HepG2 (cell line): ENCODE results near the gene WIPF2. TPM values are rescaled to one million over a fixed set of nuclear protein-coding genes. Genes with fewer than 3 reads are reported as not detected.

ENCODE experiments used
- ATAC-seq: fragments of 200-7000 bp; cut with Tn5 transposase; 3 replicates; pipeline ENCODE4 v1.9.1; 2020; ENCODE audit warnings: mild to moderate bottlenecking, moderate library complexity
- BruUV-seq: library from RNA; stranded (reverse); fragments of 400-500 nt; replicated peaks from 2 replicates; lab custom pipeline; 2021; lab: Mats Ljungman, UMichigan
- CTCF ChIA-PET: fragments of 300-600 bp; formaldehyde crosslinking; extraction: SDS; loops from one replicate; lab custom pipeline; 2021; ENCODE audit warnings: low total read pairs, inconsistent platforms, low intra/inter-chr PET ratio; lab: Yijun Ruan, JAX
- POLR2A ChIA-PET: fragments of 350-600 bp; sonication (Branson Sonifier 250); formaldehyde crosslinking; loops from one replicate; lab custom pipeline; 2020; ENCODE audit warnings: antibody characterized with exemption, inconsistent platforms; lab: Yijun Ruan, JAX
- DNase-seq: peaks from one replicate; pipeline ENCODE4 v3.0.0-alpha.2; 2015; ENCODE audit warnings: low spot score
- FAIRE-seq: peaks from 3 replicates; lab custom pipeline; 2011; peaks lifted over from hg19 to GRCh38; lab: Jason Lieb, UNC
- H2AFZ ChIP-seq: one replicate; pipeline ENCODE4 v1.6.1; 2011; ENCODE audit warnings: low read length, inconsistent platforms
- H3K27ac ChIP-seq: fragments of 300-600 bp; 3 replicates; pipeline ENCODE4 v1.8.0; 2011; ENCODE audit warnings: mixed run types, mild to moderate bottlenecking, mixed read lengths, low read length, inconsistent platforms; ENCODE audit not compliant: insufficient read depth; ENCODE audit errors: extremely low read length
- H3K27me3 ChIP-seq, 2 experiments: fragments of 200-600 bp in 1 of 2; 2 replicates in 1 of 2; 3 replicates in 1 of 2; pipeline versions ENCODE4 v1.6.0 to v1.8.0; 2011; ENCODE audit warnings: low read length in 2 of 2, mild to moderate bottlenecking in 2 of 2, moderate library complexity in 2 of 2, inconsistent platforms in 1 of 2; ENCODE audit not compliant: insufficient read depth in 2 of 2, control insufficient read depth in 1 of 2
- H3K36me3 ChIP-seq, 2 experiments: fragments of 200-600 bp in 1 of 2; replicated peaks in 1 of 2; 2 replicates in 1 of 2; 3 replicates in 1 of 2; pipeline versions ENCODE4 v1.5.1 to v1.8.0; 2011; ENCODE audit warnings: low read length in 2 of 2, inconsistent platforms in 1 of 2; ENCODE audit not compliant: insufficient read depth in 2 of 2, control insufficient read depth in 1 of 2
- H3K4me1 ChIP-seq: 2 replicates; pipeline ENCODE4 v1.5.1; 2012; ENCODE audit warnings: low read length, inconsistent platforms; ENCODE audit not compliant: insufficient read depth
- H3K4me2 ChIP-seq: 2 replicates; pipeline ENCODE4 v1.6.0; 2011; ENCODE audit warnings: low read depth, low read length, inconsistent platforms
- H3K4me3 ChIP-seq, 3 experiments: fragments of 200-600 bp in 1 of 3; sonication (generic), shearing (Covaris generic) in 1 of 3; replicated peaks in 1 of 3; 2 replicates each; pipeline ENCODE4 v1.5.1; 2011 to 2016; ENCODE audit warnings: low read length in 3 of 3, inconsistent platforms in 2 of 3, low read depth in 2 of 3, mild to moderate bottlenecking in 2 of 3, control low read depth in 1 of 3, mixed read lengths in 1 of 3; ENCODE audit not compliant: insufficient read depth in 1 of 3
- H3K79me2 ChIP-seq: one replicate; pipeline ENCODE4 v1.6.1; 2011; ENCODE audit warnings: low read length, inconsistent platforms; ENCODE audit not compliant: insufficient read depth
- H3K9ac ChIP-seq: 2 replicates; pipeline ENCODE4 v1.6.0; 2011; ENCODE audit warnings: mild to moderate bottlenecking, low read depth, low read length, inconsistent platforms; ENCODE audit not compliant: insufficient read depth
- H3K9me3 ChIP-seq: 2 replicates; pipeline ENCODE4 v1.5.1; 2012; ENCODE audit warnings: mild to moderate bottlenecking, low read length
- H4K20me1 ChIP-seq: 2 replicates; pipeline ENCODE4 v1.6.0; 2011; ENCODE audit warnings: inconsistent platforms, mild to moderate bottlenecking, low read length, moderate library complexity; ENCODE audit not compliant: insufficient read depth
- ATM ChIP-seq: fragments of 450-650 bp; IDR thresholded peaks from 2 replicates; pipeline ENCODE4 v1.7.1; 2017; ENCODE audit warnings: mild to moderate bottlenecking, borderline replicate concordance
- DBP ChIP-seq: sonication (generic); formaldehyde crosslinking; IDR thresholded peaks from 2 replicates; pipeline ENCODE4 v1.4.0; 2020; ENCODE audit warnings: missing genetic modification reagents; ENCODE audit errors: not compliant biosample characterization
- FOXK2 ChIP-seq: fragments of 450-650 bp; IDR thresholded peaks from 2 replicates; pipeline ENCODE4 v1.6.1; 2016
- GFI1 ChIP-seq: sonication (generic); formaldehyde crosslinking; IDR thresholded peaks from 2 replicates; pipeline ENCODE4 v1.5.0; 2020; ENCODE audit warnings: missing genetic modification reagents, mild to moderate bottlenecking, borderline replicate concordance
- IRF2 ChIP-seq: IDR thresholded peaks from 2 replicates; pipeline ENCODE4 v1.6.1; 2018; ENCODE audit warnings: missing genetic modification reagents, missing compliant biosample characterization
- MYNN ChIP-seq: sonication (generic); formaldehyde crosslinking; IDR thresholded peaks from 2 replicates; pipeline ENCODE4 v1.4.0; 2020; ENCODE audit warnings: mild to moderate bottlenecking, low read depth, missing genetic modification reagents
- NFKB2 ChIP-seq: sonication (generic); formaldehyde crosslinking; IDR thresholded peaks from 2 replicates; pipeline ENCODE4 v1.4.0; 2020; ENCODE audit warnings: missing genetic modification reagents, borderline replicate concordance
- NFYC ChIP-seq: IDR thresholded peaks from 2 replicates; pipeline ENCODE4 v1.6.1; 2016; ENCODE audit warnings: missing genetic modification reagents, missing compliant biosample characterization
- PCBP1 ChIP-seq: fragments of 200-400 bp; formaldehyde crosslinking; IDR thresholded peaks from 2 replicates; pipeline ENCODE4 v1.6.1; 2017; ENCODE audit warnings: mild to moderate bottlenecking, low read depth, low read length, borderline replicate concordance
- REXO4 ChIP-seq: sonication (generic); formaldehyde crosslinking; IDR thresholded peaks from 2 replicates; pipeline ENCODE4 v1.8.0; 2022; ENCODE audit warnings: missing genetic modification reagents, mild to moderate bottlenecking, borderline replicate concordance
- SMARCE1 ChIP-seq: fragments of 450-650 bp; IDR thresholded peaks from 2 replicates; pipeline ENCODE4 v1.6.1; 2017; ENCODE audit warnings: borderline replicate concordance
- SOX13 ChIP-seq, 3 experiments: fragments of 450-650 bp in 1 of 3; sonication (generic) in 1 of 3; formaldehyde crosslinking in 1 of 3; IDR thresholded peaks in 2 of 3; conservative IDR thresholded peaks in 1 of 3; 2 replicates each; pipeline versions ENCODE4 v1.5.0 to v1.6.1; 2016 to 2020; ENCODE audit warnings: antibody characterized with exemption in 1 of 3, mild to moderate bottlenecking in 1 of 3, missing compliant biosample characterization in 1 of 3, missing genetic modification reagents in 1 of 3, moderate library complexity in 1 of 3
- TCF7 ChIP-seq: sonication (generic); IDR thresholded peaks from 2 replicates; pipeline ENCODE4 v1.6.1; 2016; ENCODE audit warnings: antibody characterized with exemption, low read depth
- ZBTB1 ChIP-seq: sonication (generic); formaldehyde crosslinking; IDR thresholded peaks from 2 replicates; pipeline ENCODE4 v1.4.0; 2020; ENCODE audit warnings: missing genetic modification reagents, borderline replicate concordance
- ZBTB2 ChIP-seq: sonication (generic); formaldehyde crosslinking; IDR thresholded peaks from 2 replicates; pipeline ENCODE4 v1.8.0; 2022; ENCODE audit warnings: low read depth, missing genetic modification reagents
- ZBTB7A ChIP-seq: sonication (generic); formaldehyde crosslinking; IDR thresholded peaks from 2 replicates; pipeline ENCODE4 v1.8.0; 2022; ENCODE audit warnings: mild to moderate bottlenecking, missing genetic modification reagents
- ZNF225 ChIP-seq: sonication (generic); formaldehyde crosslinking; IDR thresholded peaks from 2 replicates; pipeline ENCODE4 v1.4.0; 2020; ENCODE audit warnings: mild to moderate bottlenecking, missing genetic modification reagents
- ZNF335 ChIP-seq: sonication (generic); formaldehyde crosslinking; IDR thresholded peaks from 2 replicates; pipeline ENCODE4 v1.4.0; 2020; ENCODE audit warnings: missing genetic modification reagents
- ZNF431 ChIP-seq: sonication (generic); formaldehyde crosslinking; IDR thresholded peaks from 2 replicates; pipeline ENCODE4 v1.9.0; 2022; ENCODE audit warnings: missing genetic modification reagents, low read depth, mild to moderate bottlenecking, borderline replicate concordance
- ZNF432 ChIP-seq: sonication (generic); formaldehyde crosslinking; IDR thresholded peaks from 2 replicates; pipeline ENCODE4 v1.5.0; 2020; ENCODE audit warnings: missing genetic modification reagents, mild to moderate bottlenecking, borderline replicate concordance
- ZNF740 ChIP-seq: sonication (generic); formaldehyde crosslinking; IDR thresholded peaks from 2 replicates; pipeline ENCODE4 v1.4.0; 2020; ENCODE audit warnings: missing genetic modification reagents
- ZSCAN20 ChIP-seq: sonication (generic); formaldehyde crosslinking; IDR thresholded peaks from 2 replicates; pipeline ENCODE4 v1.4.0; 2020; ENCODE audit warnings: missing genetic modification reagents, mild to moderate bottlenecking, borderline replicate concordance
- WGBS: methylation state at CpG from one replicate; pipeline ENCODE4 v1.1.6; 2017; ENCODE audit warnings: low lambda C conversion rate; 5-methylcytosine and 5-hydroxymethylcytosine counted together
- in situ Hi-C: cut with HindIII; loops from 2 replicates; pipeline ENCODE4 v1.10.0; 2017; ENCODE audit warnings: low pct_unique_long_range_greater_than_20kb; ENCODE audit not compliant: extremely low pct_ligation_motif_present
- intact Hi-C: fragments of 100-400 bp; cut with micrococcal nuclease; formaldehyde crosslinking; loops from one replicate; pipeline ENCODE4 v1.10.0; 2022; ENCODE audit not compliant: unreplicated experiment
- polyA plus RNA-seq, 8 experiments: library from polyadenylated mRNA; depleted of rRNA in 3 of 8; stranded (reverse) in 7 of 8; unstranded in 1 of 8; fragments of >200 nt; fragmentation: Illumina TruSeq in 4 of 8; extraction: Trizol in 4 of 8; gene quantifications; 2 replicates each; pipeline versions ENCODE4 v1.2.1 to v1.2.3, GENCODE V29; 2011 to 2016; ENCODE audit warnings: low read depth in 4 of 8, missing spikeins in 1 of 8, mixed read lengths in 1 of 8; ENCODE audit not compliant: insufficient read depth in 1 of 8
- total RNA-seq, 5 experiments: library from RNA; depleted of rRNA; stranded (reverse); fragments of >200 nt; fragmentation: Illumina TruSeq; extraction: Trizol; gene quantifications; 2 replicates each; pipeline ENCODE4 v1.2.3, GENCODE V29; 2016; ENCODE audit warnings: low read depth in 1 of 5

WIPF2 gene
- total and polyA plus RNA-seq, 2 of the 13 experiments (the other 11 are each of a cell fraction or from before 2014, with no cell fraction given), result 7.2 to 10.8 TPM

- TF ChIP-seq ZNF432 (CRISPR knock-in tag) (no peak), ZBTB2 (CRISPR knock-in tag) (no peak), ZNF335 (CRISPR knock-in tag) (no peak), NFYC (CRISPR knock-in tag) (no peak), ZNF740 (CRISPR knock-in tag) (no peak), SOX13 (IDR thresholded peaks at IDR 0.05) (no peak), SOX13 (CRISPR knock-in tag; conservative IDR thresholded peaks at IDR 0.05 in 1 of 2, IDR thresholded peaks at IDR 0.05 in 1 of 2) (no peak), ATM (no peak), FOXK2 (no peak), GFI1 (CRISPR knock-in tag) (no peak), ZBTB7A (CRISPR knock-in tag) (no peak)
Measured at GRCh38 chr17:40182606-40183005, 36.5 kb upstream of the WIPF2 start (continued).

GRCh38 chr17:40187238-40187637 is 31.9 kb upstream of the WIPF2 start:
- H3K9ac ChIP-seq, result no peak overlapping the region
- H3K4me1 ChIP-seq, result peaks cover 35% of the 10 kb centered on the region
- no peak for FAIRE-seq
- no peak for ATAC-seq
- H3K9me3 ChIP-seq, result no peaks in the 10 kb centered on the region
- H3K27me3 ChIP-seq, result no peaks in the 10 kb centered on the region
- no peaks in the 10 kb centered on the region for H4K20me1 ChIP-seq
- BruUV-seq, result no TSS peak
- DNase-seq, result no peak
- ChIA-PET CTCF (no interaction called here), POLR2A (no interaction called here)
- H2AFZ ChIP-seq, result no peak overlapping the region
- H3K27ac ChIP-seq, result no peak overlapping the region
- no peak overlapping the region for H3K4me3 ChIP-seq
- H3K4me2 ChIP-seq, result no peak overlapping the region
- H3K36me3 ChIP-seq, result no peaks in the 10 kb centered on the region
- intact Hi-C loops, result no loop called here
- WGBS, result 86% methylated on average over 3 of the region's 3 CpGs
- no peaks in the 10 kb centered on the region for H3K79me2 ChIP-seq
- in situ Hi-C loops, result no loop called here
- no peak for TF ChIP-seq SMARCE1
- no peak for TF ChIP-seq PCBP1
- no peak for TF ChIP-seq TCF7
- no peak for TF ChIP-seq ZBTB1 (CRISPR knock-in tag)
- TF ChIP-seq DBP (CRISPR knock-in tag), result no peak
- TF ChIP-seq ZNF431 (CRISPR knock-in tag), result no peak
- TF ChIP-seq IRF2 (CRISPR knock-in tag), result no peak
- no peak for TF ChIP-seq REXO4 (CRISPR knock-in tag)
- TF ChIP-seq MYNN (CRISPR knock-in tag), result no peak
- no peak for TF ChIP-seq ZNF225 (CRISPR knock-in tag)
- TF ChIP-seq NFKB2, result no peak
- TF ChIP-seq ZSCAN20 (CRISPR knock-in tag), result no peak
